HCT116 (cell line): ENCODE results near the gene RNF207.

Experiments
- CEBPB ChIP-seq: IDR thresholded peaks from 2 replicates; pipeline ENCODE4 v1.6.1; 2012; ENCODE audit warnings: low read depth
- EZH2 ChIP-seq: fragments of 200-600 bp; sonication (generic); IDR thresholded peaks from 2 replicates; pipeline ENCODE4 v1.6.1; 2017; ENCODE audit warnings: antibody characterized with exemption, mixed run types
- FOSL1 ChIP-seq: IDR thresholded peaks from 2 replicates; pipeline ENCODE4 v1.6.1; 2012; ENCODE audit warnings: low read depth
- POLR2A ChIP-seq: IDR thresholded peaks from 2 replicates; pipeline ENCODE4 v1.7.0; 2011; ENCODE audit warnings: borderline replicate concordance; ENCODE audit not compliant: insufficient read depth, insufficient read length; ENCODE audit errors: extremely low read depth
- POLR2AphosphoS5 ChIP-seq: IDR thresholded peaks from 2 replicates; pipeline ENCODE4 v1.6.1; 2011; ENCODE audit warnings: mild to moderate bottlenecking, low read depth, low read length, moderate library complexity
- SIN3A ChIP-seq: IDR thresholded peaks from 2 replicates; pipeline ENCODE4 v1.6.1; 2012; ENCODE audit warnings: low read depth
- SP1 ChIP-seq: IDR thresholded peaks from 2 replicates; pipeline ENCODE4 v1.6.1; 2012; ENCODE audit warnings: low read depth
- TF ChIP-seq, protein P1 (sequence below): IDR thresholded peaks from 2 replicates; pipeline ENCODE4 v1.6.1; 2011; ENCODE audit warnings: mild to moderate bottlenecking, low read length, moderate library complexity; ENCODE audit not compliant: insufficient replicate concordance; ENCODE audit errors: extremely low read depth
- TF ChIP-seq, protein P2 (sequence below): IDR thresholded peaks from 2 replicates; pipeline ENCODE4 v1.6.1; 2012; ENCODE audit warnings: low read depth
- TF ChIP-seq, protein P3 (sequence below), 3 experiments: fragments of 200-600 bp in 1 of 3; sonication (generic) in 1 of 3; IDR thresholded peaks in 2 of 3; conservative IDR thresholded peaks in 1 of 3; 2 replicates each; pipeline ENCODE4 v1.5.1; 2012 to 2017; ENCODE audit warnings: low read depth in 2 of 3, low read length in 2 of 3, antibody characterized with exemption in 1 of 3, borderline replicate concordance in 1 of 3, control low read depth in 1 of 3, mild to moderate bottlenecking in 1 of 3, mixed read lengths in 1 of 3, mixed run types in 1 of 3, moderate library complexity in 1 of 3; ENCODE audit not compliant: insufficient read depth in 1 of 3

DNA sequence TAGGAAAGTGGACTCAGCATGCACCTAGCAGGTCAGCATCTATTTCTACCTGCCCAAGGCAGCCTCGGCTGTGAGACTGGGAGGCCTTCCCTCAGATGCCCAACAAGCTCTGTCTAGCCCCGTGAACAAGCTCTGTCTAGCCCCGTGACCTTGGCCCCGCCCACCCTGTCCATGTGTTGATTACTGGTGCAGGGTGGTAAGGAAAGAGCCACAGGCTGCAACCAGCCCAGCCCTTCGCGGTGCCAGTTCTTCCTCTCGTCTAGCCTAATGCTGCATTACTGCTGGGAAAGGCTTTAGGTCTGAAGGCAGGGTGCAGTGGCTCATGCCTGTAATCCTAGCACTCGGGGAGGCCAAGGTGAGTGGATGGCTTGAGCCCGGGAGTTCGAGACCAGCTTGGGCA, 52.8 kb downstream of the RNF207 start:
- TF ChIP-seq EZH2 = no peak
- TF ChIP-seq, protein P1, sequence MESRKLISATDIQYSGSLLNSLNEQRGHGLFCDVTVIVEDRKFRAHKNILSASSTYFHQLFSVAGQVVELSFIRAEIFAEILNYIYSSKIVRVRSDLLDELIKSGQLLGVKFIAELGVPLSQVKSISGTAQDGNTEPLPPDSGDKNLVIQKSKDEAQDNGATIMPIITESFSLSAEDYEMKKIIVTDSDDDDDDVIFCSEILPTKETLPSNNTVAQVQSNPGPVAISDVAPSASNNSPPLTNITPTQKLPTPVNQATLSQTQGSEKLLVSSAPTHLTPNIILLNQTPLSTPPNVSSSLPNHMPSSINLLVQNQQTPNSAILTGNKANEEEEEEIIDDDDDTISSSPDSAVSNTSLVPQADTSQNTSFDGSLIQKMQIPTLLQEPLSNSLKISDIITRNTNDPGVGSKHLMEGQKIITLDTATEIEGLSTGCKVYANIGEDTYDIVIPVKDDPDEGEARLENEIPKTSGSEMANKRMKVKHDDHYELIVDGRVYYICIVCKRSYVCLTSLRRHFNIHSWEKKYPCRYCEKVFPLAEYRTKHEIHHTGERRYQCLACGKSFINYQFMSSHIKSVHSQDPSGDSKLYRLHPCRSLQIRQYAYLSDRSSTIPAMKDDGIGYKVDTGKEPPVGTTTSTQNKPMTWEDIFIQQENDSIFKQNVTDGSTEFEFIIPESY = no peak
- no peak for TF ChIP-seq SP1
- TF ChIP-seq, protein P2, sequence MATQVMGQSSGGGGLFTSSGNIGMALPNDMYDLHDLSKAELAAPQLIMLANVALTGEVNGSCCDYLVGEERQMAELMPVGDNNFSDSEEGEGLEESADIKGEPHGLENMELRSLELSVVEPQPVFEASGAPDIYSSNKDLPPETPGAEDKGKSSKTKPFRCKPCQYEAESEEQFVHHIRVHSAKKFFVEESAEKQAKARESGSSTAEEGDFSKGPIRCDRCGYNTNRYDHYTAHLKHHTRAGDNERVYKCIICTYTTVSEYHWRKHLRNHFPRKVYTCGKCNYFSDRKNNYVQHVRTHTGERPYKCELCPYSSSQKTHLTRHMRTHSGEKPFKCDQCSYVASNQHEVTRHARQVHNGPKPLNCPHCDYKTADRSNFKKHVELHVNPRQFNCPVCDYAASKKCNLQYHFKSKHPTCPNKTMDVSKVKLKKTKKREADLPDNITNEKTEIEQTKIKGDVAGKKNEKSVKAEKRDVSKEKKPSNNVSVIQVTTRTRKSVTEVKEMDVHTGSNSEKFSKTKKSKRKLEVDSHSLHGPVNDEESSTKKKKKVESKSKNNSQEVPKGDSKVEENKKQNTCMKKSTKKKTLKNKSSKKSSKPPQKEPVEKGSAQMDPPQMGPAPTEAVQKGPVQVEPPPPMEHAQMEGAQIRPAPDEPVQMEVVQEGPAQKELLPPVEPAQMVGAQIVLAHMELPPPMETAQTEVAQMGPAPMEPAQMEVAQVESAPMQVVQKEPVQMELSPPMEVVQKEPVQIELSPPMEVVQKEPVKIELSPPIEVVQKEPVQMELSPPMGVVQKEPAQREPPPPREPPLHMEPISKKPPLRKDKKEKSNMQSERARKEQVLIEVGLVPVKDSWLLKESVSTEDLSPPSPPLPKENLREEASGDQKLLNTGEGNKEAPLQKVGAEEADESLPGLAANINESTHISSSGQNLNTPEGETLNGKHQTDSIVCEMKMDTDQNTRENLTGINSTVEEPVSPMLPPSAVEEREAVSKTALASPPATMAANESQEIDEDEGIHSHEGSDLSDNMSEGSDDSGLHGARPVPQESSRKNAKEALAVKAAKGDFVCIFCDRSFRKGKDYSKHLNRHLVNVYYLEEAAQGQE = no peak
- TF ChIP-seq, protein P3, sequence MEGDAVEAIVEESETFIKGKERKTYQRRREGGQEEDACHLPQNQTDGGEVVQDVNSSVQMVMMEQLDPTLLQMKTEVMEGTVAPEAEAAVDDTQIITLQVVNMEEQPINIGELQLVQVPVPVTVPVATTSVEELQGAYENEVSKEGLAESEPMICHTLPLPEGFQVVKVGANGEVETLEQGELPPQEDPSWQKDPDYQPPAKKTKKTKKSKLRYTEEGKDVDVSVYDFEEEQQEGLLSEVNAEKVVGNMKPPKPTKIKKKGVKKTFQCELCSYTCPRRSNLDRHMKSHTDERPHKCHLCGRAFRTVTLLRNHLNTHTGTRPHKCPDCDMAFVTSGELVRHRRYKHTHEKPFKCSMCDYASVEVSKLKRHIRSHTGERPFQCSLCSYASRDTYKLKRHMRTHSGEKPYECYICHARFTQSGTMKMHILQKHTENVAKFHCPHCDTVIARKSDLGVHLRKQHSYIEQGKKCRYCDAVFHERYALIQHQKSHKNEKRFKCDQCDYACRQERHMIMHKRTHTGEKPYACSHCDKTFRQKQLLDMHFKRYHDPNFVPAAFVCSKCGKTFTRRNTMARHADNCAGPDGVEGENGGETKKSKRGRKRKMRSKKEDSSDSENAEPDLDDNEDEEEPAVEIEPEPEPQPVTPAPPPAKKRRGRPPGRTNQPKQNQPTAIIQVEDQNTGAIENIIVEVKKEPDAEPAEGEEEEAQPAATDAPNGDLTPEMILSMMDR (IDR thresholded peaks at IDR 0.05 in 2 of 3, conservative IDR thresholded peaks at IDR 0.05 in 1 of 3; ENCODE audit: borderline replicate concordance in 1 of 3, insufficient read depth in 1 of 3, low read depth in 2 of 3, low read length in 2 of 3) = no peak
- TF ChIP-seq FOSL1 = no peak
- TF ChIP-seq POLR2A = no peak
- TF ChIP-seq CEBPB = no peak
- no peak for TF ChIP-seq POLR2AphosphoS5
- no peak for TF ChIP-seq SIN3A
